ENCODE data around the gene GPX7.
A peak's percentile ranks its signal among the peaks of the same experiment; 100 is the strongest.

GPX7 gene

GRCh38 chr1:52651904-52652303, 49.7 kb downstream of the GPX7 start:
- TF ChIP-seq ZBTB17 (tag by site-specific recombination; IDR thresholded peaks at IDR 0.05): peak; percentile 96
- no peak for TF ChIP-seq HOXD13 (CRISPR knock-in tag; IDR thresholded peaks at IDR 0.05; ENCODE audit: borderline replicate concordance)
- TF ChIP-seq GLI4 (tag by site-specific recombination; IDR thresholded peaks at IDR 0.05): no peak
- no peak overlapping the region for H3K4me3 ChIP-seq (ENCODE audit: low read depth, low read length)
- H3K4me1 ChIP-seq (ENCODE audit: control insufficient read depth, insufficient read depth, low read length): no peaks in the 10 kb centered on the region
- ChIA-PET CTCF (no interaction called here), POLR2A (no interaction called here)
- no peaks in the 10 kb centered on the region for H3K9me3 ChIP-seq (ENCODE audit: control insufficient read depth, insufficient read depth, low read depth, low read length)
- H3K36me3 ChIP-seq (ENCODE audit: control insufficient read depth in 2 of 2, insufficient read depth in 1 of 2, low read length in 2 of 2): no peaks in the 10 kb centered on the region
- no peak overlapping the region for H3K27ac ChIP-seq (ENCODE audit: extremely low read depth, low read depth, low read length)

GRCh38 chr1:52653207-52653849, 51.2 kb downstream of the GPX7 start:
- POLR2A ChIA-PET: no interaction called here
- no peak overlapping the region for H3K27ac ChIP-seq (ENCODE audit: extremely low read depth, low read depth, low read length)
- CTCF ChIA-PET: no interaction called here
- no peak for TF ChIP-seq ZNF324 (tag by site-specific recombination; IDR thresholded peaks at IDR 0.05)
- no peak for TF ChIP-seq ZNF169 (tag by site-specific recombination; IDR thresholded peaks at IDR 0.05)
- 0 out of 2 replicates have a peak, but pooled peaks have one; percentile 29 for TF ChIP-seq ZNF362 (tag by site-specific recombination; IDR thresholded peaks at IDR 0.05)
- H3K36me3 ChIP-seq (ENCODE audit: control insufficient read depth in 2 of 2, insufficient read depth in 1 of 2, low read length in 2 of 2): no peaks in the 10 kb centered on the region
- H3K4me1 ChIP-seq (ENCODE audit: control insufficient read depth, insufficient read depth, low read length): no peaks in the 10 kb centered on the region
- no peaks in the 10 kb centered on the region for H3K9me3 ChIP-seq (ENCODE audit: control insufficient read depth, insufficient read depth, low read depth, low read length)
- no peak overlapping the region for H3K4me3 ChIP-seq (ENCODE audit: low read depth, low read length)

- Histone ChIP-seq H3K27ac (ENCODE audit: extremely low read depth, low read depth, low read length) (no peak overlapping the region), H3K36me3 (ENCODE audit: control insufficient read depth in 2 of 2, insufficient read depth in 1 of 2, low read length in 2 of 2) (no peaks in the 10 kb centered on the region), H3K4me3 (ENCODE audit: low read depth, low read length) (no peak overlapping the region), H3K9me3 (ENCODE audit: control insufficient read depth, insufficient read depth, low read depth, low read length) (no peaks in the 10 kb centered on the region), H3K4me1 (ENCODE audit: control insufficient read depth, insufficient read depth, low read length) (no peaks in the 10 kb centered on the region)
- ChIA-PET POLR2A (no interaction called here), CTCF (no interaction called here)
- TF ChIP-seq ZNF155 (tag by site-specific recombination; IDR thresholded peaks at IDR 0.05): no peak
- no peak for TF ChIP-seq ZSCAN23 (tag by site-specific recombination; IDR thresholded peaks at IDR 0.05)
- TF ChIP-seq KLF9 (tag by site-specific recombination; IDR thresholded peaks at IDR 0.05; ENCODE audit: low read depth): no peak
- TF ChIP-seq ZNF473 (tag by site-specific recombination; IDR thresholded peaks at IDR 0.05): no peak
- TF ChIP-seq, protein P1, sequence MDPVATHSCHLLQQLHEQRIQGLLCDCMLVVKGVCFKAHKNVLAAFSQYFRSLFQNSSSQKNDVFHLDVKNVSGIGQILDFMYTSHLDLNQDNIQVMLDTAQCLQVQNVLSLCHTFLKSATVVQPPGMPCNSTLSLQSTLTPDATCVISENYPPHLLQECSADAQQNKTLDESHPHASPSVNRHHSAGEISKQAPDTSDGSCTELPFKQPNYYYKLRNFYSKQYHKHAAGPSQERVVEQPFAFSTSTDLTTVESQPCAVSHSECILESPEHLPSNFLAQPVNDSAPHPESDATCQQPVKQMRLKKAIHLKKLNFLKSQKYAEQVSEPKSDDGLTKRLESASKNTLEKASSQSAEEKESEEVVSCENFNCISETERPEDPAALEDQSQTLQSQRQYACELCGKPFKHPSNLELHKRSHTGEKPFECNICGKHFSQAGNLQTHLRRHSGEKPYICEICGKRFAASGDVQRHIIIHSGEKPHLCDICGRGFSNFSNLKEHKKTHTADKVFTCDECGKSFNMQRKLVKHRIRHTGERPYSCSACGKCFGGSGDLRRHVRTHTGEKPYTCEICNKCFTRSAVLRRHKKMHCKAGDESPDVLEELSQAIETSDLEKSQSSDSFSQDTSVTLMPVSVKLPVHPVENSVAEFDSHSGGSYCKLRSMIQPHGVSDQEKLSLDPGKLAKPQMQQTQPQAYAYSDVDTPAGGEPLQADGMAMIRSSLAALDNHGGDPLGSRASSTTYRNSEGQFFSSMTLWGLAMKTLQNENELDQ (tag by site-specific recombination; IDR thresholded peaks at IDR 0.05; ENCODE audit: low read depth): no peak
- TF ChIP-seq ZNF202 (tag by site-specific recombination; IDR thresholded peaks at IDR 0.05; ENCODE audit: borderline replicate concordance): no peak
These were observed 51.9 kb downstream of the GPX7 start for GRCh38 chr1:52654063-52654462.

DNA sequence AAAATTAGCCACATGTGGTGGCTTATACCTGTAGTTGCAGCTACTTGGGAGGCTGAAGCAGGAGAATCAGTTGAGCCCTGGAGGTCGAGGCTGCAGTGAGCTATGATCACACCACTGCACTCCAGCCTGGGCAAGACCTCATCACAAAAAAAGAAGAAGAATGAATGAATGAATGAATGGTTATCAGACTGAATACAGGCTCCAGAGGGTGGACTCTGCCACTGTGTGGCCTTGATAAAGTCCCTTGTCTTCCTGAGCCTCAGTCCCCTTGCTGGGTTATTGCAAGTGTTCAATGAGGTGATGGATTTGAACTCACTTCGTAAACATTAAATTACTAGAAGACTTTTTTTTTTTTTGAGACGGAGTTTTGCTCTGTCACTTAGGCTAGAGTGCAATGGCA, 55.5 kb downstream of the GPX7 start:
- Histone ChIP-seq H3K9me3 (ENCODE audit: control insufficient read depth, insufficient read depth, low read depth, low read length) (no peaks in the 10 kb centered on the region), H3K36me3 (ENCODE audit: control insufficient read depth in 2 of 2, insufficient read depth in 1 of 2, low read length in 2 of 2) (no peaks in the 10 kb centered on the region), H3K4me1 (ENCODE audit: control insufficient read depth, insufficient read depth, low read length) (no peaks in the 10 kb centered on the region), H3K27ac (ENCODE audit: extremely low read depth, low read depth, low read length) (no peak overlapping the region), H3K4me3 (ENCODE audit: low read depth, low read length) (no peak overlapping the region)
- CTCF ChIA-PET: no interaction called here
- POLR2A ChIA-PET: no interaction called here
- TF ChIP-seq OVOL3 (tag by site-specific recombination; IDR thresholded peaks at IDR 0.05): no peak
- TF ChIP-seq GLIS2 (tag by site-specific recombination; IDR thresholded peaks at IDR 0.05): no peak
- TF ChIP-seq ZNF623 (tag by site-specific recombination; IDR thresholded peaks at IDR 0.05): no peak
- no peak for TF ChIP-seq BCL11B (tag by site-specific recombination; IDR thresholded peaks at IDR 0.05; ENCODE audit: low read depth)
- no peak for TF ChIP-seq YY2 (tag by site-specific recombination; IDR thresholded peaks at IDR 0.05)
- no peak for TF ChIP-seq ZNF341 (tag by site-specific recombination; IDR thresholded peaks at IDR 0.05; ENCODE audit: low read depth)
- TF ChIP-seq, protein P1 (tag by site-specific recombination; IDR thresholded peaks at IDR 0.05; ENCODE audit: low read depth): no peak
- TF ChIP-seq ZNF24 (tag by site-specific recombination; IDR thresholded peaks at IDR 0.05): no peak
- TF ChIP-seq ZNF155 (tag by site-specific recombination; IDR thresholded peaks at IDR 0.05): no peak
- TF ChIP-seq SCRT1 (tag by site-specific recombination; IDR thresholded peaks at IDR 0.05; ENCODE audit: borderline replicate concordance): no peak
- TF ChIP-seq ZBTB20 (tag by site-specific recombination; IDR thresholded peaks at IDR 0.05): no peak
- no peak for TF ChIP-seq ZNF140 (tag by site-specific recombination; IDR thresholded peaks at IDR 0.05)
- no peak for TF ChIP-seq ZNF704 (tag by site-specific recombination; IDR thresholded peaks at IDR 0.05)

Measured in HEK293 (cell line).